Measurements from ENCODE around the gene SNX25.

DNA sequence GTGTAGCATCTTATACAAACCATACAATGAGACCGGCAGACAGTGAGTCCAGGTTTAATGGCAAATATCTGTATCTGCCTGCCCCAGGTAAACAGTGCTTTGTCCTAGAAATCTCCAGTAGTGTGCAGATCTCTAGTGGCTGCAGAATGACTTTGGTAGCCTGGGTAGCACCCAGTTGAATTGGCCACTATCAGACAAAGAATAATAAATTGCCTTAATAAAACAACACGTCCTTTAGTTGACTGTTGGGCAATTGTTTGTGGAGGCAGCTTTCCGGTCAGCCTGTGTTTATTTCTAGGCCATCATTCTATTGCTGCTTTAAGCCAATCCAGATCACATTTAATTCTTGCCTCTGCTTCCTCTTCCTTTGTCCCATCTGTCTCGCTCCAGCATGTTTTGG lies 52.5 kb downstream of the SNX25 start:
- TF ChIP-seq, protein P1, sequence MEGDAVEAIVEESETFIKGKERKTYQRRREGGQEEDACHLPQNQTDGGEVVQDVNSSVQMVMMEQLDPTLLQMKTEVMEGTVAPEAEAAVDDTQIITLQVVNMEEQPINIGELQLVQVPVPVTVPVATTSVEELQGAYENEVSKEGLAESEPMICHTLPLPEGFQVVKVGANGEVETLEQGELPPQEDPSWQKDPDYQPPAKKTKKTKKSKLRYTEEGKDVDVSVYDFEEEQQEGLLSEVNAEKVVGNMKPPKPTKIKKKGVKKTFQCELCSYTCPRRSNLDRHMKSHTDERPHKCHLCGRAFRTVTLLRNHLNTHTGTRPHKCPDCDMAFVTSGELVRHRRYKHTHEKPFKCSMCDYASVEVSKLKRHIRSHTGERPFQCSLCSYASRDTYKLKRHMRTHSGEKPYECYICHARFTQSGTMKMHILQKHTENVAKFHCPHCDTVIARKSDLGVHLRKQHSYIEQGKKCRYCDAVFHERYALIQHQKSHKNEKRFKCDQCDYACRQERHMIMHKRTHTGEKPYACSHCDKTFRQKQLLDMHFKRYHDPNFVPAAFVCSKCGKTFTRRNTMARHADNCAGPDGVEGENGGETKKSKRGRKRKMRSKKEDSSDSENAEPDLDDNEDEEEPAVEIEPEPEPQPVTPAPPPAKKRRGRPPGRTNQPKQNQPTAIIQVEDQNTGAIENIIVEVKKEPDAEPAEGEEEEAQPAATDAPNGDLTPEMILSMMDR (IDR thresholded peaks at IDR 0.05), result no peak
- TF ChIP-seq MXI1 (IDR thresholded peaks at IDR 0.05; ENCODE audit: low read depth, low read length), result no peak
- TF ChIP-seq, protein P2, sequence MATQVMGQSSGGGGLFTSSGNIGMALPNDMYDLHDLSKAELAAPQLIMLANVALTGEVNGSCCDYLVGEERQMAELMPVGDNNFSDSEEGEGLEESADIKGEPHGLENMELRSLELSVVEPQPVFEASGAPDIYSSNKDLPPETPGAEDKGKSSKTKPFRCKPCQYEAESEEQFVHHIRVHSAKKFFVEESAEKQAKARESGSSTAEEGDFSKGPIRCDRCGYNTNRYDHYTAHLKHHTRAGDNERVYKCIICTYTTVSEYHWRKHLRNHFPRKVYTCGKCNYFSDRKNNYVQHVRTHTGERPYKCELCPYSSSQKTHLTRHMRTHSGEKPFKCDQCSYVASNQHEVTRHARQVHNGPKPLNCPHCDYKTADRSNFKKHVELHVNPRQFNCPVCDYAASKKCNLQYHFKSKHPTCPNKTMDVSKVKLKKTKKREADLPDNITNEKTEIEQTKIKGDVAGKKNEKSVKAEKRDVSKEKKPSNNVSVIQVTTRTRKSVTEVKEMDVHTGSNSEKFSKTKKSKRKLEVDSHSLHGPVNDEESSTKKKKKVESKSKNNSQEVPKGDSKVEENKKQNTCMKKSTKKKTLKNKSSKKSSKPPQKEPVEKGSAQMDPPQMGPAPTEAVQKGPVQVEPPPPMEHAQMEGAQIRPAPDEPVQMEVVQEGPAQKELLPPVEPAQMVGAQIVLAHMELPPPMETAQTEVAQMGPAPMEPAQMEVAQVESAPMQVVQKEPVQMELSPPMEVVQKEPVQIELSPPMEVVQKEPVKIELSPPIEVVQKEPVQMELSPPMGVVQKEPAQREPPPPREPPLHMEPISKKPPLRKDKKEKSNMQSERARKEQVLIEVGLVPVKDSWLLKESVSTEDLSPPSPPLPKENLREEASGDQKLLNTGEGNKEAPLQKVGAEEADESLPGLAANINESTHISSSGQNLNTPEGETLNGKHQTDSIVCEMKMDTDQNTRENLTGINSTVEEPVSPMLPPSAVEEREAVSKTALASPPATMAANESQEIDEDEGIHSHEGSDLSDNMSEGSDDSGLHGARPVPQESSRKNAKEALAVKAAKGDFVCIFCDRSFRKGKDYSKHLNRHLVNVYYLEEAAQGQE (IDR thresholded peaks at IDR 0.05; ENCODE audit: low read depth, low read length), result no peak
- TF ChIP-seq, protein P3, sequence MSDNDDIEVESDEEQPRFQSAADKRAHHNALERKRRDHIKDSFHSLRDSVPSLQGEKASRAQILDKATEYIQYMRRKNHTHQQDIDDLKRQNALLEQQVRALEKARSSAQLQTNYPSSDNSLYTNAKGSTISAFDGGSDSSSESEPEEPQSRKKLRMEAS (IDR thresholded peaks at IDR 0.05; ENCODE audit: low read depth), result no peak
- TF ChIP-seq, protein P4, sequence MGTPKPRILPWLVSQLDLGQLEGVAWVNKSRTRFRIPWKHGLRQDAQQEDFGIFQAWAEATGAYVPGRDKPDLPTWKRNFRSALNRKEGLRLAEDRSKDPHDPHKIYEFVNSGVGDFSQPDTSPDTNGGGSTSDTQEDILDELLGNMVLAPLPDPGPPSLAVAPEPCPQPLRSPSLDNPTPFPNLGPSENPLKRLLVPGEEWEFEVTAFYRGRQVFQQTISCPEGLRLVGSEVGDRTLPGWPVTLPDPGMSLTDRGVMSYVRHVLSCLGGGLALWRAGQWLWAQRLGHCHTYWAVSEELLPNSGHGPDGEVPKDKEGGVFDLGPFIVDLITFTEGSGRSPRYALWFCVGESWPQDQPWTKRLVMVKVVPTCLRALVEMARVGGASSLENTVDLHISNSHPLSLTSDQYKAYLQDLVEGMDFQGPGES (IDR thresholded peaks at IDR 0.05; ENCODE audit: low read depth, low read length), result no peak
- TF ChIP-seq YY1 (IDR thresholded peaks at IDR 0.05; ENCODE audit: low read depth), result no peak
